Epithelial cell of esophagus (primary cell): ENCODE results near the gene ZNF716.
"Not testable (repeated sequence)": the region's sequence is repeated elsewhere in the genome, so short reads cannot be mapped to it uniquely, and the experiment has no call there.

Experiments
- DNase-seq: peaks from one replicate; pipeline ENCODE4 v3.0.0; 2010; ENCODE audit warnings: low read depth
- H3K4me3 ChIP-seq: 2 replicates; pipeline ENCODE4 v1.5.1; 2011; ENCODE audit warnings: mild to moderate bottlenecking, low read length, control low read depth
- TF ChIP-seq, protein P1 (sequence below): IDR thresholded peaks from 2 replicates; pipeline ENCODE4 v1.5.1; 2011; ENCODE audit warnings: low read depth, mild to moderate bottlenecking, low read length, control low read depth, inconsistent platforms; ENCODE audit not compliant: insufficient read depth; ENCODE audit errors: missing control alignments

ZNF716 gene

GRCh38 chr7:57426629-57427003 is 23.4 kb upstream of the ZNF716 start:
- no peak overlapping the region for H3K4me3 ChIP-seq
- TF ChIP-seq, protein P1, sequence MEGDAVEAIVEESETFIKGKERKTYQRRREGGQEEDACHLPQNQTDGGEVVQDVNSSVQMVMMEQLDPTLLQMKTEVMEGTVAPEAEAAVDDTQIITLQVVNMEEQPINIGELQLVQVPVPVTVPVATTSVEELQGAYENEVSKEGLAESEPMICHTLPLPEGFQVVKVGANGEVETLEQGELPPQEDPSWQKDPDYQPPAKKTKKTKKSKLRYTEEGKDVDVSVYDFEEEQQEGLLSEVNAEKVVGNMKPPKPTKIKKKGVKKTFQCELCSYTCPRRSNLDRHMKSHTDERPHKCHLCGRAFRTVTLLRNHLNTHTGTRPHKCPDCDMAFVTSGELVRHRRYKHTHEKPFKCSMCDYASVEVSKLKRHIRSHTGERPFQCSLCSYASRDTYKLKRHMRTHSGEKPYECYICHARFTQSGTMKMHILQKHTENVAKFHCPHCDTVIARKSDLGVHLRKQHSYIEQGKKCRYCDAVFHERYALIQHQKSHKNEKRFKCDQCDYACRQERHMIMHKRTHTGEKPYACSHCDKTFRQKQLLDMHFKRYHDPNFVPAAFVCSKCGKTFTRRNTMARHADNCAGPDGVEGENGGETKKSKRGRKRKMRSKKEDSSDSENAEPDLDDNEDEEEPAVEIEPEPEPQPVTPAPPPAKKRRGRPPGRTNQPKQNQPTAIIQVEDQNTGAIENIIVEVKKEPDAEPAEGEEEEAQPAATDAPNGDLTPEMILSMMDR = no peak
- DNase-seq = no peak

DNA sequence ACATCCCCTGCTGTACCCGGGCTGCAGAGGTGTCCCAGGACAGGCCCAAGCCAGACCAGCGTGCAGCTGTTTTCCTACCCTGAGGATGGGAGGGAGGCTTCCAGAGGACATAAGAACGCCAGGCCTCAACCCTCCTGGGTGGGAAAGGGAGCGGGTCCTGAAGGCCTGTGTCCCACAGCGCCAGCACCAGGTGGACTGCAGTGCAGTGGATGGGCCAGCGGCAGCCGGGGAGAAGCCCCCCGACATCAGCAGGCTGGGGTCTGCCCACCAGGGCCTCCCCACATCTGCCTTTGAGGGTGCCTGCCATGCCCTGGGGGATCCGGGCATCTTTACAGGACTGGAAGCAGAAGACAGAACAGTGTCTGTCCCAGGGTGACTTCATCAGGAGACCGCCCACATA is 22.8 kb upstream of the ZNF716 start:
- no peak overlapping the region for H3K4me3 ChIP-seq
- no peak for DNase-seq
- TF ChIP-seq, protein P1 = no peak

GRCh38 chr7:57427594-57427993 is 22.4 kb upstream of the ZNF716 start:
- TF ChIP-seq, protein P1 = no peak
- DNase-seq = no peak
- H3K4me3 ChIP-seq = no peak overlapping the region

GRCh38 chr7:57432583-57432982 is 17.4 kb upstream of the ZNF716 start:
- no peak for DNase-seq
- H3K4me3 ChIP-seq = no peak overlapping the region

DNA sequence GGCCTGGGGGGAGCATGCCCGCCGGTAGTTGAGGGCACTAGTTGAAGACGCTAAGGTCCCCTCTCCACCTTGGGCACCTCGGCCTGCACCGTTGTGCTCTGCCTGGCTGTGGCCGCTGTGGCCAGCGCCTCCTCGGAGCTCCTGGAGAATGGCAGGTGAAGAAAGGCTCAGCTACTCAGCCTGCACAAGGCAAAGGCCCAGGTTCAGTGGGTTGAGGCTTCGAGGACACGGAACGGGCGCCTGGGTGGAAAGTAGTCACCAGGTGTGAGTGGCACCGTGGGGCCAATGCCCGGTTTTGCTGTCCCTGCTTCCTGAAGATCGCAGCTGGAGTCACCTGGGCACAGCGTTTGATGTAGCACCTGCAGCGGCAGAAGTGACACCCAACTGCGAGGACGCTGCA is 12.4 kb upstream of the ZNF716 start:
- H3K4me3 ChIP-seq = no peak overlapping the region
- DNase-seq = no peak
- TF ChIP-seq, protein P1 = no peak

More at GRCh38 chr7:57432583-57432982, 17.4 kb upstream of the ZNF716 start:
- TF ChIP-seq, protein P1 = no peak

DNA sequence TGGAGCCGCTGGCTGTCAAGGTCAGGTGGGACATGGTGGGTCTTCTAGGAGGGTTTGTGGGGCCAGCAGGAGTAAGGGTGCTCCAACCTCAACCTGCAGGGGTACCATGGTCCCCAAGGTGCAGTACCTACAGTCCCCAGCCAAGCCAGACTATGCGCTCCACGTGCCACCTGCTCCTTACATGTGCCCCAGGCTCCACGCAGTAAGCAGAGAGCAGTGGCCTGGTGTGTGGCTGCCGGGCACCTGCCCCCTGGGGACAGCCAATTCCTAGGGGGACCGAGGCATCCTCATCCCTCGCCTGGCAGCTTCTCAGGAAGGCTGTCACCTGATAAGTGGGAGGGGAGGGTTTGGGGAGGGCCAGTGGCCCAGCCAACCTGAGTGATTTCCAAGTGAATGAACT is 11.7 kb upstream of the ZNF716 start:
- TF ChIP-seq, protein P1 = no peak
- no peak for DNase-seq
- no peak overlapping the region for H3K4me3 ChIP-seq

GRCh38 chr7:57443567-57443966 is 6.4 kb upstream of the ZNF716 start:
- no peak for DNase-seq
- TF ChIP-seq, protein P1 = no peak
- H3K4me3 ChIP-seq = no peak overlapping the region

- DNase-seq = not testable (repeated sequence)
Measured at GRCh38 chr7:57469186-57469828, 19.3 kb downstream of the ZNF716 start.

More at GRCh38 chr7:57469186-57469828, 19.3 kb downstream of the ZNF716 start:
- H3K4me3 ChIP-seq = not testable (repeated sequence)
